Activated naive CD8-positive, alpha-beta T cell treated with anti-CD3 and anti-CD28 coated beads, Interleukin-2, amount 10 ng/mL, durations not matched to agents 7 days and 5 days (primary cell): ENCODE data around the gene ABCD1. TPM values are rescaled to one million over a fixed set of nuclear protein-coding genes. Genes with fewer than 3 reads are reported as not detected.
A peak's percentile ranks its signal among the peaks of the same experiment; 100 is the strongest.

Source experiments
- ATAC-seq: fragments of 150-1000 bp; cut with Tn5 transposase; one replicate; pipeline ENCODE4 v1.10.0; 2021; ENCODE audit warnings: low read depth, moderate library complexity
- POLR2A ChIA-PET: fragments of 350-600 bp; sonication (Branson Sonifier 250); formaldehyde crosslinking; loops from one replicate; lab custom pipeline; 2021; ENCODE audit warnings: antibody characterized with exemption; lab: Charles Lee
- DNase-seq: peaks from one replicate; pipeline ENCODE4 v3.0.0; 2021
- H3K27ac Mint-ChIP-seq: one replicate; pipeline ENCODE4 v1.8.0; 2022; ENCODE audit warnings: mild to moderate bottlenecking, mixed read lengths
- H3K27me3 Mint-ChIP-seq: one replicate; pipeline ENCODE4 v1.8.0; 2022; ENCODE audit warnings: mild to moderate bottlenecking, moderate library complexity, mixed read lengths
- H3K36me3 Mint-ChIP-seq: one replicate; pipeline ENCODE4 v1.8.0; 2021; ENCODE audit warnings: mild to moderate bottlenecking, mixed read lengths
- H3K4me1 Mint-ChIP-seq: one replicate; pipeline ENCODE4 v1.8.0; 2021; ENCODE audit warnings: mixed read lengths
- H3K4me3 Mint-ChIP-seq: one replicate; pipeline ENCODE4 v1.8.0; 2022; ENCODE audit warnings: mild to moderate bottlenecking, moderate library complexity, mixed read lengths
- H3K9me3 Mint-ChIP-seq: one replicate; pipeline ENCODE4 v1.8.0; 2021; ENCODE audit warnings: mixed read lengths
- total RNA-seq, 2 experiments: library from RNA; stranded (reverse); gene quantifications; one replicate each; pipeline ENCODE4 v1.2.3, GENCODE V29; 2021

Gene ABCD1
- total RNA-seq, 2 experiments from 2014 or later = 15.9 to 16.4 TPM

DNA sequence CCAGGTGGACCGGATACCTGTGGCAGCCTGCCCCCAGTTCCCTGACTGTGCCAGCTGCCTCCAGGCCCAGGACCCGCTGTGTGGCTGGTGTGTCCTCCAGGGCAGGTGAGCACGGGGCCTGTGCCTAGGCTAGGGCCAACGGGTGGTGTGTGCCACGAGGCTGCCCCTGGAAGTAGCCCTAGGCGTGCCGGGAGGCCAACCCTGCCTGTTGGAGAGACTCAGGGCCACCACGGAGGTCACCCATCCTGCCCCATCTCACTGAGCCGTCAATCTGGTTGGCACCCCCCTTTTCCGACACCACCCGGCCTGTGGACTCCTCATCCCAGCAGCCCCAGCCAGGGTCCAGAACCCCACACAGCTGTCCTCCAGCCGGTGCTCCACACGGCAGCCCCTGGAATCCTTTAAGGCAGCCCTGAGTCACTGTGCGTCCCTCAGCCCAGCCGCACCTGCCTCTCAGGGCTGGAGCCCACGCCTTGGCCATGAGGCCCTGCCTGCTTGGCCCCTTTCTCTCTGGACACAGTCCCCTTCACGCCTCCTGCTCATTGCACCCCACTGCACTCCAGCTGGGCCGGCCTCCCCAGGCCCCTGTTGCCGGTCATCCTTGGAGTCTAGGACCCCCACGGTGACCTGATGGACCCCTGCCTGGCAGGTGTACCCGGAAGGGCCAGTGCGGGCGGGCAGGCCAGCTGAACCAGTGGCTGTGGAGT lies 44.7 kb downstream of the ABCD1 start:
- POLR2A ChIA-PET = no interaction called here
- H3K9me3 Mint-ChIP-seq = no peaks in the 10 kb centered on the region
- no peaks in the 10 kb centered on the region for H3K27me3 Mint-ChIP-seq
- no peaks in the 10 kb centered on the region for H3K36me3 Mint-ChIP-seq
- no peak overlapping the region for H3K4me3 Mint-ChIP-seq
- DNase-seq = no peak
- H3K27ac Mint-ChIP-seq = no peak overlapping the region
- no peak for ATAC-seq
- H3K4me1 Mint-ChIP-seq = peaks cover 5% of the 10 kb centered on the region

DNA sequence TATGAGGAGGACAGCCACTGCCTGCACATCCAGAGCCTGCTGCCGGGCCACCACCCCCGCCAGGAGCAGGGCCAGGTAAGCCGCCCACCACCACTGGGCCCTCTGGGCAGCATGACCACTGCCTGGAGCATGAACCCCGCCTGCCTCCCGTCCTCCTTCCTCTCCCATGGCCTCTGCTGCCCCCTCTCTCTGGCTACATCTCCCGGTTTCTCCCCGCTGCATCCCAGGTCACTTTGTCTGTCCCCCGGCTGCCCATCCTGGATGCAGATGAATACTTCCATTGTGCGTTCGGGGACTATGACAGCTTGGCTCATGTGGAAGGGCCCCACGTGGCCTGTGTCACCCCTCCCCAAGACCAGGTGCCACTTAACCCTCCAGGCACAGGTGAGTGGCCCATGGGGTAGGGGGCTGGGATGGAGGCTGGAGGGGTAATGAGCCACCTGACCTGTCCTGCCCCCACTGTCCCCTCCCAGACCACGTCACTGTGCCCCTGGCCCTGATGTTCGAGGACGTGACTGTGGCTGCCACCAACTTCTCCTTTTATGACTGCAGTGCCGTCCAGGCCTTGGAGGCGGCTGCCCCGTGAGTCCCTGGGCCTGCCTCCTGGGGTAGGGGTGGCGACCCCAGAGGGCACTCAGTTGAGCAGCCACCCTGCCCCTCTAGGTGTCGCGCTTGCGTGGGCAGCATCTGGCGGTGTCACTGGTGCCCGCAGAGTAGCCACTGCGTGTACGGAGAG lies 45.4 kb downstream of the ABCD1 start:
- Mint-ChIP-seq H3K4me3 (no peak overlapping the region), H3K27me3 (no peaks in the 10 kb centered on the region), H3K9me3 (no peaks in the 10 kb centered on the region), H3K4me1 (peaks cover 5% of the 10 kb centered on the region), H3K36me3 (no peaks in the 10 kb centered on the region), H3K27ac (no peak overlapping the region)
- ATAC-seq = no peak
- no peak for DNase-seq
- POLR2A ChIA-PET = no interaction called here

GRCh38 chrX:153770601-153771414 lies 46.2 kb downstream of the ABCD1 start:
- H3K27me3 Mint-ChIP-seq = no peaks in the 10 kb centered on the region
- H3K27ac Mint-ChIP-seq = no peak overlapping the region
- no peak for ATAC-seq
- H3K4me3 Mint-ChIP-seq = no peak overlapping the region
- no peaks in the 10 kb centered on the region for H3K9me3 Mint-ChIP-seq
- DNase-seq = no peak
- no peaks in the 10 kb centered on the region for H3K36me3 Mint-ChIP-seq
- POLR2A ChIA-PET = no interaction called here
- peaks cover 5% of the 10 kb centered on the region for H3K4me1 Mint-ChIP-seq

GRCh38 chrX:153771415-153772315 lies 47.0 kb downstream of the ABCD1 start:
- H3K9me3 Mint-ChIP-seq = no peaks in the 10 kb centered on the region
- H3K36me3 Mint-ChIP-seq = no peaks in the 10 kb centered on the region
- no peaks in the 10 kb centered on the region for H3K27me3 Mint-ChIP-seq
- POLR2A ChIA-PET = interaction anchor here (0.6 kb wide), 1 partner anchor 544 kb away, joined by 5 read pairs; no protein-coding TSS in a partner anchor
- no peak overlapping the region for H3K4me3 Mint-ChIP-seq
- H3K4me1 Mint-ChIP-seq = peaks cover 2% of the 10 kb centered on the region
- DNase-seq = peak; percentile 24
- no peak overlapping the region for H3K27ac Mint-ChIP-seq
- ATAC-seq = no peak

GRCh38 chrX:153772316-153773217 lies 47.9 kb downstream of the ABCD1 start:
- Mint-ChIP-seq H3K4me3 (no peak overlapping the region), H3K4me1 (no peaks in the 10 kb centered on the region), H3K9me3 (no peaks in the 10 kb centered on the region), H3K36me3 (no peaks in the 10 kb centered on the region), H3K27me3 (no peaks in the 10 kb centered on the region), H3K27ac (no peak overlapping the region)
- DNase-seq (no peak), ATAC-seq (no peak)
- POLR2A ChIA-PET = interaction anchor here (0.6 kb wide), 1 partner anchor 543 kb away, joined by 5 read pairs; no protein-coding TSS in a partner anchor

- Mint-ChIP-seq H3K9me3 (no peaks in the 10 kb centered on the region), H3K27me3 (no peaks in the 10 kb centered on the region)
These were observed 48.6 kb downstream of the ABCD1 start for GRCh38 chrX:153773218-153773611.

GRCh38 chrX:153773741-153774575 lies 49.3 kb downstream of the ABCD1 start:
- no peaks in the 10 kb centered on the region for H3K27me3 Mint-ChIP-seq

More at GRCh38 chrX:153773218-153773611, 48.6 kb downstream of the ABCD1 start:
- H3K4me3 Mint-ChIP-seq = no peak overlapping the region
- no peak overlapping the region for H3K27ac Mint-ChIP-seq
- no peaks in the 10 kb centered on the region for H3K4me1 Mint-ChIP-seq
- DNase-seq = no peak
- ATAC-seq = no peak
- POLR2A ChIA-PET = no interaction called here
- H3K36me3 Mint-ChIP-seq = no peaks in the 10 kb centered on the region

DNA sequence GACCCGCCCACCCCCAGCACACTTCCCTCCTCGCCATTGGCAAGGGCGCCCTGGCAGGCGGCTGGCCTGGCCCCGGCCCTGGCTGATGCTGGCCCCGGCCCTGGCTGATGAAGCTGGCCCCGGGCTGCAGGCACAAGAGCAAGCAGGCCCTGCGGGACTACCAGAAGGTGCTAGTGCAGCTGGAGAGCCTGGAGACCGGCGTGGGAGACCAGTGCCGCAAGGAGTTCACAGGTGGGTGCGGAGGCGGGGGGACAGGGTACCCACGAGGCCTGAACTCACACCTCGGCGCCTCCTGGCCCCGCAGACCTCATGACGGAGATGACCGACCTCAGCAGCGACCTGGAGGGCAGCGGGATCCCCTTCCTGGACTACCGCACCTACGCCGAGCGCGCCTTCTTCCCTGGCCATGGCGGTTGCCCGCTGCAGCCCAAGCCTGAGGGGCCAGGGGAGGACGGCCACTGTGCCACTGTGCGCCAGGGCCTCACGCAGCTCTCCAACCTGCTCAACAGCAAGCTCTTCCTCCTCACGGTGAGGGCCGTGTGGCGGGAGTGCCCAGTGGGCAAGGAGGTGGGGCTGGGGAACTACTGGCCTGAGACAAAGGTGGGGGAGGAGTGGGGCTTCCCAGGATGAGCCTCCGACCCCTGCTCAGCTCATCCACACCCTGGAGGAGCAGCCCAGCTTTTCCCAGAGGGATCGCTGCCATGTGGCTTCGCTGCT lies 50.1 kb downstream of the ABCD1 start:
- H3K4me3 Mint-ChIP-seq = no peak overlapping the region
- DNase-seq (peak; percentile 1), ATAC-seq (no peak)
- no peaks in the 10 kb centered on the region for H3K9me3 Mint-ChIP-seq
- POLR2A ChIA-PET = no interaction called here
- H3K27me3 Mint-ChIP-seq = peaks cover 1% of the 10 kb centered on the region
- no peaks in the 10 kb centered on the region for H3K36me3 Mint-ChIP-seq
- H3K27ac Mint-ChIP-seq = no peak overlapping the region
- H3K4me1 Mint-ChIP-seq = no peaks in the 10 kb centered on the region

More at GRCh38 chrX:153773741-153774575, 49.3 kb downstream of the ABCD1 start:
- POLR2A ChIA-PET = no interaction called here
- Mint-ChIP-seq H3K27ac (no peak overlapping the region), H3K4me1 (no peaks in the 10 kb centered on the region), H3K4me3 (no peak overlapping the region), H3K9me3 (no peaks in the 10 kb centered on the region), H3K36me3 (no peaks in the 10 kb centered on the region)
- DNase-seq (no peak), ATAC-seq (no peak)

DNA sequence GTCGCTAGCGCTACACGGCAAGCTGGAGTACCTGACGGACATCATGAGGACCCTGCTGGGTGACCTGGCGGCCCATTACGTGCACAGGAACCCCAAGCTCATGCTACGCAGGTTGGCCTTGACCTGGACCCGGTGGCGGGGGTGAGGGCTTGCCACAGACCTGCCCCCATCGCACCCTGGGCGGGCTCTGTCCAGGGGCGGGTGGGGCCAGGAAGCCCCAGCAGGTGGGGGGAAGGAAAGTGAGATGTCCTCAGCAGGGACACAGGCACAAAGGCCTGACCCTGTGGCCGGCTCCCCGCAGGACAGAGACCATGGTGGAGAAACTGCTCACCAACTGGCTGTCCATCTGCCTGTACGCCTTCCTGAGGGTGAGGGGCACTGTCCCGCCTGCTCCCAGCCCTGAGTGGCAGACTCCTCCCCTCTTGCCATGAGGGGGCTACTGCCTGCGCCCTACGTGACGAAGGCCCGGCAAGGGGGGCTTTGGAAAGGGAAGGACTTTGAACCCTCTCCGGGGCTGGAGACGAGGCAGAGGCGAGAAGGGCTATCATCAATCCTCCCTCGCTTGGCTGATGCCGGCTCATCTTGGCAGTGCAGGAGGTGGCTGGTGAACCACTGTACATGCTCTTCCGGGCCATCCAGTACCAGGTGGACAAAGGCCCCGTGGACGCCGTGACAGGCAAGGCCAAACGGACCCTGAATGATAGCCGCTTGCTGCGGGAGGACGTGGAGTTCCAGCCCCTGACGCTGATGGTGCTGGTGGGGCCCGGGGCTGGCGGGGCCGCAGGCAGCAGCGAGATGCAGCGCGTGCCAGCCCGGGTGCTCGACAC lies 50.9 kb downstream of the ABCD1 start:
- H3K27ac Mint-ChIP-seq = no peak overlapping the region
- ATAC-seq = no peak
- H3K27me3 Mint-ChIP-seq = peaks cover 7% of the 10 kb centered on the region
- H3K4me3 Mint-ChIP-seq = no peak overlapping the region
- POLR2A ChIA-PET = no interaction called here
- peak; percentile 19 for DNase-seq
- no peaks in the 10 kb centered on the region for H3K9me3 Mint-ChIP-seq
- no peaks in the 10 kb centered on the region for H3K4me1 Mint-ChIP-seq
- H3K36me3 Mint-ChIP-seq = no peaks in the 10 kb centered on the region

DNA sequence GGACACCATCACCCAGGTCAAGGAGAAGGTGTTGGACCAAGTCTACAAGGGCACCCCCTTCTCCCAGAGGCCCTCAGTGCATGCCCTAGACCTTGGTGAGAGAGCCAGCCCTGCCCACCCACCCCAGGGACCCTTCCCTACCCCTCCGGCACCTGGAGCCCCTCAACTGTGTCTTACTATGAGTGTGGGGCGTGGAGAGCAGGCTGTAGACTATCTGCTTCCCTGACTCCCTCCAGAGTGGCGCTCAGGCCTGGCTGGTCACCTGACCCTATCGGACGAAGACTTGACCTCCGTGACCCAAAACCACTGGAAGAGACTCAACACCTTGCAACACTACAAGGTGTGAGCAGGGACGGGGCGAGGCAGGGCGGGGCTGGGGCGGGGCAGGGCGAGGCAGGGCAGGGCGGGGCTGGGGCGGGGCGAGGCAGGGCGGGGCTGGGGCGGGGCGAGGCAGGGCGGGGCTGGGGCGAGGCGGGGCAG lies 51.5 kb downstream of the ABCD1 start:
- Mint-ChIP-seq H3K4me3 (no peak overlapping the region), H3K4me1 (no peaks in the 10 kb centered on the region), H3K27ac (no peak overlapping the region), H3K9me3 (no peaks in the 10 kb centered on the region), H3K36me3 (no peaks in the 10 kb centered on the region), H3K27me3 (peaks cover 7% of the 10 kb centered on the region)
- ATAC-seq = no peak
- DNase-seq = peak; percentile 6
- POLR2A ChIA-PET = no interaction called here
